ENCODE data around the gene CREB3L4.

GRCh38 chr1:153951183-153951582 is 16.5 kb upstream of the CREB3L4 start:
- TF ChIP-seq, protein P1, sequence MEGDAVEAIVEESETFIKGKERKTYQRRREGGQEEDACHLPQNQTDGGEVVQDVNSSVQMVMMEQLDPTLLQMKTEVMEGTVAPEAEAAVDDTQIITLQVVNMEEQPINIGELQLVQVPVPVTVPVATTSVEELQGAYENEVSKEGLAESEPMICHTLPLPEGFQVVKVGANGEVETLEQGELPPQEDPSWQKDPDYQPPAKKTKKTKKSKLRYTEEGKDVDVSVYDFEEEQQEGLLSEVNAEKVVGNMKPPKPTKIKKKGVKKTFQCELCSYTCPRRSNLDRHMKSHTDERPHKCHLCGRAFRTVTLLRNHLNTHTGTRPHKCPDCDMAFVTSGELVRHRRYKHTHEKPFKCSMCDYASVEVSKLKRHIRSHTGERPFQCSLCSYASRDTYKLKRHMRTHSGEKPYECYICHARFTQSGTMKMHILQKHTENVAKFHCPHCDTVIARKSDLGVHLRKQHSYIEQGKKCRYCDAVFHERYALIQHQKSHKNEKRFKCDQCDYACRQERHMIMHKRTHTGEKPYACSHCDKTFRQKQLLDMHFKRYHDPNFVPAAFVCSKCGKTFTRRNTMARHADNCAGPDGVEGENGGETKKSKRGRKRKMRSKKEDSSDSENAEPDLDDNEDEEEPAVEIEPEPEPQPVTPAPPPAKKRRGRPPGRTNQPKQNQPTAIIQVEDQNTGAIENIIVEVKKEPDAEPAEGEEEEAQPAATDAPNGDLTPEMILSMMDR (conservative IDR thresholded peaks at IDR 0.05 in 1 of 2, IDR thresholded peaks at IDR 0.05 in 1 of 2; ENCODE audit: extremely low read depth in 1 of 2, insufficient read depth in 1 of 2, low read depth in 1 of 2, low read length in 2 of 2): no peak
- no peak for TF ChIP-seq EZH2 (IDR thresholded peaks at IDR 0.05; ENCODE audit: borderline replicate concordance, low read length)
